CD4-positive, alpha-beta T cell (primary cell): ENCODE results near the gene APOM. TPM values are rescaled to one million over a fixed set of nuclear protein-coding genes. Genes with fewer than 3 reads are reported as not detected.

Experiments
- ATAC-seq: fragments of 200-7000 bp; cut with Tn5 transposase; one replicate; pipeline ENCODE4 v1.10.0; 2022; ENCODE audit warnings: mild to moderate bottlenecking; ENCODE audit not compliant: poor library complexity
- CTCF ChIA-PET: fragments of 350-600 bp; sonication (Branson Sonifier 250); formaldehyde crosslinking; loops from one replicate; lab custom pipeline; 2021; ENCODE audit warnings: antibody characterized with exemption, inconsistent platforms; lab: Charles Lee
- POLR2A ChIA-PET: fragments of 350-600 bp; sonication (Branson Sonifier 250); formaldehyde crosslinking; loops from one replicate; lab custom pipeline; 2021; ENCODE audit warnings: antibody characterized with exemption, inconsistent platforms; lab: Charles Lee
- DNase-seq, 14 experiments: peaks; one replicate each; pipeline ENCODE4 v3.0.0-alpha.2; 2013 to 2020; ENCODE audit warnings: mixed read lengths in 2 of 14
- H3K27ac ChIP-seq, 2 donors: one replicate each; pipeline versions ENCODE4 v1.5.1 to v1.7.0; 2013; ENCODE audit warnings: low read length in 2 of 2, low read depth in 1 of 2, mild to moderate bottlenecking in 1 of 2
- H3K27me3 ChIP-seq, 2 experiments: 1 replicate in 1 of 2; 2 replicates in 1 of 2; pipeline versions ENCODE4 v1.6.1 to v1.7.0; 2013; ENCODE audit warnings: low read length in 2 of 2, control low read depth in 1 of 2, mild to moderate bottlenecking in 1 of 2, moderate library complexity in 1 of 2; ENCODE audit not compliant: insufficient read depth in 2 of 2, control insufficient read depth in 1 of 2
- H3K36me3 ChIP-seq: one replicate; pipeline ENCODE4 v1.6.1; 2013; ENCODE audit warnings: low read length, control low read depth; ENCODE audit not compliant: insufficient read depth
- H3K4me1 ChIP-seq: one replicate; pipeline ENCODE4 v1.6.1; 2013; ENCODE audit warnings: low read length, control low read depth; ENCODE audit not compliant: insufficient read depth
- H3K4me3 ChIP-seq: one replicate; pipeline ENCODE4 v1.5.1; 2013; ENCODE audit warnings: mild to moderate bottlenecking, low read length, moderate library complexity
- H3K9me3 ChIP-seq, 2 experiments: 1 replicate in 1 of 2; 2 replicates in 1 of 2; pipeline versions ENCODE4 v1.6.1 to v1.7.0; 2013; ENCODE audit warnings: low read length in 2 of 2, mild to moderate bottlenecking in 2 of 2, control low read depth in 1 of 2, moderate library complexity in 1 of 2; ENCODE audit not compliant: control insufficient read depth in 1 of 2, insufficient read depth in 1 of 2
- H3K27ac Mint-ChIP-seq: one replicate; pipeline ENCODE4 v1.8.0; 2020; ENCODE audit warnings: mixed read lengths
- H3K27me3 Mint-ChIP-seq: one replicate; pipeline ENCODE4 v1.8.0; 2021; ENCODE audit warnings: mixed read lengths
- H3K36me3 Mint-ChIP-seq: one replicate; pipeline ENCODE4 v1.8.0; 2021; ENCODE audit warnings: low read depth, mixed read lengths
- H3K4me1 Mint-ChIP-seq: one replicate; pipeline ENCODE4 v1.8.0; 2021; ENCODE audit warnings: low read depth, mixed read lengths
- H3K4me3 Mint-ChIP-seq: one replicate; pipeline ENCODE4 v1.8.0; 2020; ENCODE audit warnings: mild to moderate bottlenecking, mixed read lengths
- H3K9me3 Mint-ChIP-seq: one replicate; pipeline ENCODE4 v1.8.0; 2020; ENCODE audit warnings: mixed read lengths
- intact Hi-C, 2 experiments: fragments of 100-400 bp; cut with DNase I in 1 of 2; cut with micrococcal nuclease in 1 of 2; formaldehyde crosslinking; loops; one replicate each; pipeline versions ENCODE4 v1.15.1 to v1.9.0; 2023 to 2025; cut with DNase I, micrococcal nuclease
- total RNA-seq, 174 experiments: library from RNA in 2 of 174; stranded (reverse) in 2 of 174; gene quantifications; one replicate each; pipeline ENCODE4 v1.2.3 and lab custom pipeline; 2021 to 2026
- TF ChIP-seq, protein P1 (sequence below): fragments of 200-600 bp; IDR thresholded peaks from one replicate; pipeline ENCODE4 v1.8.0; 2022; ENCODE audit warnings: antibody characterized with exemption, mild to moderate bottlenecking

APOM gene
- total RNA-seq, 2 experiments from 2014 or later: 4.2 to 4.6 TPM

DNA sequence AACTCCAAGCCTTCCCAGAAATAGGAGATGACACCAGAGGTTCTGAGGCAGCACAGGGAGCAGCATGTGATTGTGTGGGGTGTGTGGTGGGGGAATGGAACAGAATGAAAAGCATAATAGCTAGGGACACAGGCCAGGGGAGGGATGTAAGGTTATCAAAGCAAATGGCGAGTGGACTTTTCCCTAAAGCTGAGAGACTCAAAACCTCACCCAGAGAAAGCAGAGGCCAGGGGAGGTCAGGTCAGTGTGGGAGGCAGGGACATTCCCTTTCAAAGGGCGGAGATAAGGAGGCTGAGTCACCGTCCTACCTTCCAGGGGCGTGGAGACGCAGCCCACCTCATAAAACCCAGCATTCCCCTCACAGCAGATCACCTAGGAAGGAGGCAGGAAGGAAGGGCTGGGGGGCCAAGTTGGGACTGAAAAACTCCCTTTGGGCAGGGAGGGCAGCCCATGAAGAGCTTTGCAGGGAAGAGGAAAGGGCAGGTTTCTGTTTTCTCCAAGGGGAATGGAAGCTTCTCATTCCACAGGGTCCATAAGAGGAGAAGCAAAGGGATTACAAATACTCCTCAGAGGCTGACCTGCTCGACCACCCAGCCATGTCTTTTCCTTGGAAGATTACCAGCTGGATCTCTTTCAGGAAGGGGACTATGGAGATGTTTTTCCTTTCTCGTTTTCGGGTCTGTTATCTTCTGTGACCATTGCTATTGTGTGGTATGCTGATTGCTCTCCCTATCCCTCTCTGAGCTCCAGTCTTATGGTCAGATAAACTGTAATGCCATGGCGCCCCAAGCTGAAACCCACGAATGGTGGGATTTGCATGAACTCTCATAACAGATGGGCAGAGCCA lies 34.8 kb downstream of the APOM start:
- H3K27me3 Mint-ChIP-seq: no peaks in the 10 kb centered on the region
- ATAC-seq (no peak), DNase-seq (no peak)
- intact Hi-C loops: no loop called here
- H3K9me3 ChIP-seq: no peaks in the 10 kb centered on the region
- TF ChIP-seq, protein P1, sequence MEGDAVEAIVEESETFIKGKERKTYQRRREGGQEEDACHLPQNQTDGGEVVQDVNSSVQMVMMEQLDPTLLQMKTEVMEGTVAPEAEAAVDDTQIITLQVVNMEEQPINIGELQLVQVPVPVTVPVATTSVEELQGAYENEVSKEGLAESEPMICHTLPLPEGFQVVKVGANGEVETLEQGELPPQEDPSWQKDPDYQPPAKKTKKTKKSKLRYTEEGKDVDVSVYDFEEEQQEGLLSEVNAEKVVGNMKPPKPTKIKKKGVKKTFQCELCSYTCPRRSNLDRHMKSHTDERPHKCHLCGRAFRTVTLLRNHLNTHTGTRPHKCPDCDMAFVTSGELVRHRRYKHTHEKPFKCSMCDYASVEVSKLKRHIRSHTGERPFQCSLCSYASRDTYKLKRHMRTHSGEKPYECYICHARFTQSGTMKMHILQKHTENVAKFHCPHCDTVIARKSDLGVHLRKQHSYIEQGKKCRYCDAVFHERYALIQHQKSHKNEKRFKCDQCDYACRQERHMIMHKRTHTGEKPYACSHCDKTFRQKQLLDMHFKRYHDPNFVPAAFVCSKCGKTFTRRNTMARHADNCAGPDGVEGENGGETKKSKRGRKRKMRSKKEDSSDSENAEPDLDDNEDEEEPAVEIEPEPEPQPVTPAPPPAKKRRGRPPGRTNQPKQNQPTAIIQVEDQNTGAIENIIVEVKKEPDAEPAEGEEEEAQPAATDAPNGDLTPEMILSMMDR: no peak
- no peak overlapping the region for H3K4me3 ChIP-seq
- H3K27me3 ChIP-seq: no peaks in the 10 kb centered on the region
- no peaks in the 10 kb centered on the region for H3K9me3 Mint-ChIP-seq
- H3K27ac ChIP-seq: no peak overlapping the region
- ChIA-PET POLR2A (no interaction called here), CTCF (interaction anchor here (0.5 to 0.7 kb wide), 3 partner anchors 30 to 239 kb away, joined by 3 read pairs; partner anchors contain the start of gene C6orf47)
- H3K4me1 ChIP-seq: no peaks in the 10 kb centered on the region
- no peaks in the 10 kb centered on the region for H3K4me1 Mint-ChIP-seq
- no peak overlapping the region for H3K4me3 Mint-ChIP-seq
- peaks cover 88% of the 10 kb centered on the region for H3K36me3 Mint-ChIP-seq
- no peak overlapping the region for H3K27ac Mint-ChIP-seq
- H3K36me3 ChIP-seq: peaks cover 83% of the 10 kb centered on the region

DNA sequence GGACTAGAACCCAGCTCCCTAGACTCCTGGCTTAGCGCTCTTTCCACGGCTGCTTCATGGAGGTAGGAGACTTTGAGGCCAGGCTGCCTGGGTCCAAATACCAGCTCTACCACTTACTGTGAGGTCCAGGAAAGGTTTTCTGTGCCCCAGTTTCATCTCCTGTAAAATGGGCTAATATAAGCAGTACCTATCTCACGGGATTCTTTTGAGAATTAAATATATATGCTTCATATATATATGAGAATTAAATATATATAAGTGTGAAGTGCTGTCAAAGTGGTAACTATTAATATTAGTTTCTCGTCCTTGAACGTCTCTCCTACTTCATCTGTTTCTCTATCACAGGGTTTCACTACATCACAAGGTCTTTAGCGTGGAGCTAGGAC lies 35.4 kb downstream of the APOM start:
- ChIA-PET POLR2A (no interaction called here), CTCF (interaction anchor here (0.7 kb wide), 1 partner anchor 38 kb away, joined by 3 read pairs; no protein-coding TSS in a partner anchor)
- TF ChIP-seq, protein P1: no peak
- Histone ChIP-seq H3K4me3 (no peak overlapping the region), H3K36me3 (peaks cover 85% of the 10 kb centered on the region), H3K4me1 (no peaks in the 10 kb centered on the region), H3K9me3 (no peaks in the 10 kb centered on the region), H3K27me3 (no peaks in the 10 kb centered on the region), H3K27ac (no peak overlapping the region)
- Mint-ChIP-seq H3K27me3 (no peaks in the 10 kb centered on the region), H3K4me1 (no peaks in the 10 kb centered on the region), H3K9me3 (no peaks in the 10 kb centered on the region), H3K36me3 (peaks cover 84% of the 10 kb centered on the region), H3K4me3 (no peak overlapping the region), H3K27ac (no peak overlapping the region)
- DNase-seq: no peak
- intact Hi-C loops: no loop called here
- no peak for ATAC-seq

DNA sequence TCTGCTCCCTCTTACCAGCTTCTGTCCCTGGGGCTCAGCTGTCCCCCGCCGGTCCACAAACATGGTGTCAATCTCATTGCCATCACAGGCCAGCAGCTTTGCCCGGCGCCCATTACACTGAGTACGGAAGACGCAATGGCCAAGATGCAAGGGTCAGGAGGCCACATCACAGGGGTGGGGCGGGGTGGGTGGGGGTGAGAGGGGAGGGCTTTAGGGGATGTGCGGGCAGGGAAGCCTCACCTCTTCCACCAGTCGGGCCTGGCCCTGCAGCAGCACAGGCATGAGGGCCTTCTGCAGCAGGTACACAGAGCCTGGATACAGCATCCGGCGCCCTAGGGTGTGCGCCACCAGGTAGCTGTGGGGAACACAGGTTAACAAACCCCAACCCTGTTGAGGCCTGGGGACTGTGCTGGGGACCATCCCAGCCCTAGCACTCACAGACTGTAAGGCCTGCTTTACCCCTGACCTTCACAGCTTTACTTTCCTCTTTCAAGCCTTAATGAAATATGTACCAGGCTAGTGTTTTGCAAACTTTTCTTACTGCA lies 35.9 kb downstream of the APOM start:
- TF ChIP-seq, protein P1: no peak
- H3K4me3 Mint-ChIP-seq: no peak overlapping the region
- Histone ChIP-seq H3K36me3 (peaks cover 86% of the 10 kb centered on the region), H3K27me3 (no peaks in the 10 kb centered on the region), H3K9me3 (no peaks in the 10 kb centered on the region), H3K4me3 (no peak overlapping the region), H3K4me1 (no peaks in the 10 kb centered on the region), H3K27ac (no peak overlapping the region)
- H3K4me1 Mint-ChIP-seq: no peaks in the 10 kb centered on the region
- ChIA-PET POLR2A (no interaction called here), CTCF (no interaction called here)
- no peak for ATAC-seq
- H3K27me3 Mint-ChIP-seq: no peaks in the 10 kb centered on the region
- intact Hi-C loops: no loop called here
- peaks cover 84% of the 10 kb centered on the region for H3K36me3 Mint-ChIP-seq
- H3K9me3 Mint-ChIP-seq: no peaks in the 10 kb centered on the region
- H3K27ac Mint-ChIP-seq: no peak overlapping the region
- DNase-seq: no peak
